ENCODE measurements around the gene VSTM4. TPM values are rescaled to one million over a fixed set of nuclear protein-coding genes. Genes with fewer than 3 reads are reported as not detected.

Gene VSTM4
- total and polyA plus RNA-seq, 3 experiments from 2014 or later: 0.07 to 0.09 TPM; not detected in 1

GRCh38 chr10:49021685-49022084 is 93.6 kb downstream of the VSTM4 start:
- H3K36me3 Mint-ChIP-seq: peaks cover 0 to 3% (median 0%) of the 10 kb centered on the region in 3 donors
- POLR2A ChIA-PET: no interaction called here

GRCh38 chr10:49015700-49016099 is 99.6 kb downstream of the VSTM4 start:
- Histone ChIP-seq H3K36me3 (ENCODE audit: insufficient read depth, low read length) (no peaks in the 10 kb centered on the region), H3K9me3 (ENCODE audit: low read length) (no peaks in the 10 kb centered on the region), H3K4me3 (ENCODE audit: low read length) (no peak overlapping the region), H3K27me3 (ENCODE audit: insufficient read depth, low read length, poor library complexity, severe bottlenecking) (no peaks in the 10 kb centered on the region), H3K4me1 (ENCODE audit: insufficient read depth, low read length) (no peaks in the 10 kb centered on the region), H3K27ac (ENCODE audit: low read depth, low read length) (no peak overlapping the region)
- POLR2A ChIA-PET: no interaction called here
- Mint-ChIP-seq H3K36me3 (peaks cover 0 to 3% (median 0%) of the 10 kb centered on the region in 3 donors), H3K4me1 (no peaks in the 10 kb centered on the region), H3K4me3 (no peak overlapping the region), H3K27ac (no peak overlapping the region), H3K9me3 (peaks cover 2 to 9% (median 6%) of the 10 kb centered on the region in 5 donors), H3K27me3 (peaks cover 14 to 18% of the 10 kb centered on the region in 2 donors)
- CTCF ChIA-PET: no interaction called here
- DNase-seq: no peak

More at GRCh38 chr10:49021685-49022084, 93.6 kb downstream of the VSTM4 start:
- CTCF ChIA-PET: no interaction called here
- Histone ChIP-seq H3K27ac (ENCODE audit: low read depth, low read length) (no peak overlapping the region), H3K4me3 (ENCODE audit: low read length) (no peak overlapping the region), H3K27me3 (ENCODE audit: insufficient read depth, low read length, poor library complexity, severe bottlenecking) (no peaks in the 10 kb centered on the region), H3K9me3 (ENCODE audit: low read length) (no peaks in the 10 kb centered on the region), H3K4me1 (ENCODE audit: insufficient read depth, low read length) (no peaks in the 10 kb centered on the region), H3K36me3 (ENCODE audit: insufficient read depth, low read length) (no peaks in the 10 kb centered on the region)
- Mint-ChIP-seq H3K4me1 (no peaks in the 10 kb centered on the region), H3K27me3 (peaks cover 10 to 18% of the 10 kb centered on the region in 2 donors), H3K4me3 (no peak overlapping the region), H3K27ac (no peak overlapping the region), H3K9me3 (peaks cover 2 to 9% (median 6%) of the 10 kb centered on the region in 5 donors)
- DNase-seq: no peak

- POLR2A ChIA-PET: no interaction called here
- Mint-ChIP-seq H3K36me3 (no peaks in the 10 kb centered on the region), H3K4me1 (no peaks in the 10 kb centered on the region), H3K9me3 (no peaks in the 10 kb centered on the region), H3K27me3 (peaks cover 13 to 16% of the 10 kb centered on the region in 2 donors), H3K4me3 (no peak overlapping the region), H3K27ac (no peak overlapping the region)
- no peaks in the 10 kb centered on the region for H3K36me3 ChIP-seq (ENCODE audit: insufficient read depth, low read length)
- no peak overlapping the region for H3K4me3 ChIP-seq (ENCODE audit: low read length)
- H3K27ac ChIP-seq (ENCODE audit: low read depth, low read length): no peak overlapping the region
- no peaks in the 10 kb centered on the region for H3K4me1 ChIP-seq (ENCODE audit: insufficient read depth, low read length)
- no peaks in the 10 kb centered on the region for H3K27me3 ChIP-seq (ENCODE audit: insufficient read depth, low read length, poor library complexity, severe bottlenecking)
- no peaks in the 10 kb centered on the region for H3K9me3 ChIP-seq (ENCODE audit: low read length)
- DNase-seq: no peak
- CTCF ChIA-PET: no interaction called here
These were observed 102.7 kb downstream of the VSTM4 start for GRCh38 chr10:49012603-49013002.

- H3K27me3 ChIP-seq (ENCODE audit: insufficient read depth, low read length, poor library complexity, severe bottlenecking): no peaks in the 10 kb centered on the region
- no peaks in the 10 kb centered on the region for H3K36me3 ChIP-seq (ENCODE audit: insufficient read depth, low read length)
- no peak overlapping the region for H3K4me3 Mint-ChIP-seq
- H3K27ac ChIP-seq (ENCODE audit: low read depth, low read length): no peak overlapping the region
- H3K27me3 Mint-ChIP-seq: peaks cover 4 to 7% of the 10 kb centered on the region in 2 donors
- ChIA-PET CTCF (no interaction called here), POLR2A (interaction anchor here (0.5 kb wide), 1 partner anchor 179 kb away, joined by 4 read pairs; no protein-coding TSS in a partner anchor)
- no peak for DNase-seq
- H3K36me3 Mint-ChIP-seq: no peaks in the 10 kb centered on the region
- H3K4me3 ChIP-seq (ENCODE audit: low read length): no peak overlapping the region
- no peaks in the 10 kb centered on the region for H3K4me1 ChIP-seq (ENCODE audit: insufficient read depth, low read length)
- no peaks in the 10 kb centered on the region for H3K9me3 Mint-ChIP-seq
- no peak overlapping the region for H3K27ac Mint-ChIP-seq
- H3K9me3 ChIP-seq (ENCODE audit: low read length): no peaks in the 10 kb centered on the region
- H3K4me1 Mint-ChIP-seq: no peaks in the 10 kb centered on the region
These were observed 103.6 kb downstream of the VSTM4 start for GRCh38 chr10:49011756-49012155.

GRCh38 chr10:49010865-49011264 is 104.5 kb downstream of the VSTM4 start:
- Mint-ChIP-seq H3K27ac (no peak overlapping the region), H3K9me3 (no peaks in the 10 kb centered on the region), H3K27me3 (peaks cover 3 to 5% of the 10 kb centered on the region in 2 donors), H3K4me1 (no peaks in the 10 kb centered on the region), H3K4me3 (no peak overlapping the region), H3K36me3 (no peaks in the 10 kb centered on the region)
- Histone ChIP-seq H3K4me3 (ENCODE audit: low read length) (no peak overlapping the region), H3K27me3 (ENCODE audit: insufficient read depth, low read length, poor library complexity, severe bottlenecking) (no peaks in the 10 kb centered on the region), H3K9me3 (ENCODE audit: low read length) (no peaks in the 10 kb centered on the region), H3K4me1 (ENCODE audit: insufficient read depth, low read length) (no peaks in the 10 kb centered on the region), H3K36me3 (ENCODE audit: insufficient read depth, low read length) (no peaks in the 10 kb centered on the region), H3K27ac (ENCODE audit: low read depth, low read length) (no peak overlapping the region)
- DNase-seq: no peak
- POLR2A ChIA-PET: no interaction called here
- CTCF ChIA-PET: no interaction called here

- Mint-ChIP-seq H3K9me3 (no peaks in the 10 kb centered on the region), H3K4me3 (no peak overlapping the region), H3K4me1 (no peaks in the 10 kb centered on the region), H3K36me3 (no peaks in the 10 kb centered on the region), H3K27ac (no peak overlapping the region), H3K27me3 (peaks cover 3 to 5% of the 10 kb centered on the region in 2 donors)
- Histone ChIP-seq H3K36me3 (ENCODE audit: insufficient read depth, low read length) (no peaks in the 10 kb centered on the region), H3K4me3 (ENCODE audit: low read length) (no peak overlapping the region), H3K27ac (ENCODE audit: low read depth, low read length) (no peak overlapping the region), H3K4me1 (ENCODE audit: insufficient read depth, low read length) (no peaks in the 10 kb centered on the region), H3K27me3 (ENCODE audit: insufficient read depth, low read length, poor library complexity, severe bottlenecking) (no peaks in the 10 kb centered on the region), H3K9me3 (ENCODE audit: low read length) (no peaks in the 10 kb centered on the region)
- POLR2A ChIA-PET: no interaction called here
- CTCF ChIA-PET: no interaction called here
- no peak for DNase-seq
These were observed 105.0 kb downstream of the VSTM4 start for GRCh38 chr10:49010295-49010694.

- no peak overlapping the region for H3K4me3 Mint-ChIP-seq
- peaks cover 2 to 3% of the 10 kb centered on the region in 2 donors for H3K27me3 Mint-ChIP-seq
- no peaks in the 10 kb centered on the region for H3K27me3 ChIP-seq (ENCODE audit: insufficient read depth, low read length, poor library complexity, severe bottlenecking)
- H3K36me3 ChIP-seq (ENCODE audit: insufficient read depth, low read length): no peaks in the 10 kb centered on the region
- no peaks in the 10 kb centered on the region for H3K4me1 ChIP-seq (ENCODE audit: insufficient read depth, low read length)
- H3K4me3 ChIP-seq (ENCODE audit: low read length): no peak overlapping the region
- no peaks in the 10 kb centered on the region for H3K9me3 Mint-ChIP-seq
- H3K9me3 ChIP-seq (ENCODE audit: low read length): no peaks in the 10 kb centered on the region
- no peak for DNase-seq
- POLR2A ChIA-PET: no interaction called here
- no peak overlapping the region for H3K27ac ChIP-seq (ENCODE audit: low read depth, low read length)
- H3K36me3 Mint-ChIP-seq: no peaks in the 10 kb centered on the region
- H3K4me1 Mint-ChIP-seq: no peaks in the 10 kb centered on the region
- CTCF ChIA-PET: no interaction called here
- no peak overlapping the region for H3K27ac Mint-ChIP-seq
These were observed 105.9 kb downstream of the VSTM4 start for GRCh38 chr10:49009199-49009979.

- Histone ChIP-seq H3K27ac (ENCODE audit: low read depth, low read length) (no peak overlapping the region), H3K36me3 (ENCODE audit: insufficient read depth, low read length) (no peaks in the 10 kb centered on the region), H3K4me3 (ENCODE audit: low read length) (no peak overlapping the region), H3K27me3 (ENCODE audit: insufficient read depth, low read length, poor library complexity, severe bottlenecking) (no peaks in the 10 kb centered on the region), H3K4me1 (ENCODE audit: insufficient read depth, low read length) (no peaks in the 10 kb centered on the region), H3K9me3 (ENCODE audit: low read length) (no peaks in the 10 kb centered on the region)
- no peak overlapping the region for H3K4me3 Mint-ChIP-seq
- no peaks in the 10 kb centered on the region for H3K36me3 Mint-ChIP-seq
- no peaks in the 10 kb centered on the region for H3K9me3 Mint-ChIP-seq
- no peaks in the 10 kb centered on the region for H3K4me1 Mint-ChIP-seq
- CTCF ChIA-PET: no interaction called here
- DNase-seq: no peak
- no peak overlapping the region for H3K27ac Mint-ChIP-seq
- H3K27me3 Mint-ChIP-seq: peaks cover 2 to 3% of the 10 kb centered on the region in 2 donors
- POLR2A ChIA-PET: no interaction called here
These were observed 106.7 kb downstream of the VSTM4 start for GRCh38 chr10:49008505-49009198.

All from CD8-positive, alpha-beta memory T cell (primary cell).